H1 (cell line): ENCODE results near the gene AHSG. TPM values are rescaled to one million over a fixed set of nuclear protein-coding genes. Genes with fewer than 3 reads are reported as not detected.

Experiments
- BCL11A ChIP-seq, 2 experiments: IDR thresholded peaks; one replicate each; pipeline ENCODE4 v1.6.1; 2011; ENCODE audit warnings: low read depth in 2 of 2, low read length in 2 of 2, mild to moderate bottlenecking in 2 of 2
- CTCF ChIP-seq, 3 experiments: IDR thresholded peaks; 1 replicate in 2 of 3; 2 replicates in 1 of 3; pipeline versions ENCODE4 v1.5.1 to v1.6.1; 2011; ENCODE audit warnings: low read length in 3 of 3, mild to moderate bottlenecking in 3 of 3, inconsistent platforms in 2 of 3, low read depth in 1 of 3, moderate library complexity in 1 of 3; ENCODE audit not compliant: insufficient read depth in 1 of 3; ENCODE audit errors: control extremely low read depth in 1 of 3
- RNF2 ChIP-seq: fragments of 200-900, 300-1000 bp; sonication (generic); IDR thresholded peaks from 2 replicates; pipeline ENCODE4 v1.7.1; 2016; ENCODE audit warnings: borderline replicate concordance, low read depth, mild to moderate bottlenecking, antibody characterized with exemption, low read length; ENCODE audit not compliant: poor library complexity, severe bottlenecking; ENCODE audit errors: missing control alignments
- SAP30 ChIP-seq: fragments of 300-600 bp; sonication (generic); IDR thresholded peaks from 2 replicates; pipeline ENCODE4 v1.7.1; 2012; ENCODE audit warnings: low read length, moderate library complexity, mild to moderate bottlenecking, inconsistent platforms; ENCODE audit not compliant: insufficient read depth, insufficient replicate concordance
- SIRT6 ChIP-seq: IDR thresholded peaks from one replicate; pipeline ENCODE4 v1.7.1; 2012; ENCODE audit warnings: low read length, inconsistent platforms
- YY1 ChIP-seq: IDR thresholded peaks from 2 replicates; pipeline ENCODE4 v1.6.1; 2011; ENCODE audit warnings: low read depth, mild to moderate bottlenecking, low read length
- polyA plus RNA-seq, 7 experiments: library from polyadenylated mRNA; depleted of rRNA in 3 of 7; stranded (reverse) in 5 of 7; unstranded in 2 of 7; fragments of >200 nt in 5 of 7; fragments of 200-250 nt in 2 of 7; gene quantifications; 1 replicate in 5 of 7; 2 replicates in 1 of 7; 4 replicates in 1 of 7; pipeline versions ENCODE4 v1.2.1 to v1.2.3, GENCODE V29; 2011 to 2013; ENCODE audit warnings: missing spikeins in 2 of 7, mixed read lengths in 2 of 7
- total RNA-seq: library from RNA; stranded (reverse); fragmentation: NEBNext Ultra II Directional; extraction: Animal tissue kit (Norgen Biotek cat#: 25700); gene quantifications from 2 replicates; pipeline ENCODE4 v1.2.1, GENCODE V29; 2021

The AHSG gene
- total and polyA plus RNA-seq, 2 of the 8 experiments (the other 6 are each of a cell fraction or from before 2014, with no cell fraction given), result 0.68 to 0.78 TPM

- TF ChIP-seq CTCF (IDR thresholded peaks at IDR 0.05; ENCODE audit: control extremely low read depth in 1 of 3, insufficient read depth in 1 of 3, low read depth in 1 of 3, low read length in 3 of 3) (no peak), BCL11A (IDR thresholded peaks at IDR 0.05; ENCODE audit: low read depth in 2 of 2, low read length in 2 of 2) (no peak), SAP30 (no peak), SIRT6 (no peak), YY1 (no peak), RNF2 (no peak)
These were observed 33.2 kb downstream of the AHSG start (continued) for GRCh38 chr3:186646106-186646505.
